Skeletal muscle satellite cell (primary cell): ENCODE data around the gene FCGR3A.
"Not testable (repeated sequence)": the region's sequence is repeated elsewhere in the genome, so short reads cannot be mapped to it uniquely, and the experiment has no call there.

ENCODE experiments used
- H3K27me3 ChIP-seq: 2 replicates; pipeline ENCODE4 v1.7.0; 2013; ENCODE audit warnings: low read length; ENCODE audit not compliant: control insufficient read depth, insufficient read depth
- H3K36me3 ChIP-seq: 2 replicates; pipeline ENCODE4 v1.7.0; 2013; ENCODE audit warnings: mild to moderate bottlenecking, control low read depth, low read length; ENCODE audit not compliant: insufficient read depth
- H3K4me1 ChIP-seq: 2 replicates; pipeline ENCODE4 v1.7.0; 2013; ENCODE audit warnings: low read length; ENCODE audit not compliant: control insufficient read depth, insufficient read depth
- H3K4me2 ChIP-seq: 2 replicates; pipeline ENCODE4 v1.7.0; 2013; ENCODE audit warnings: mild to moderate bottlenecking, low read length
- H3K4me3 ChIP-seq: 2 replicates; pipeline ENCODE4 v1.7.0; 2013; ENCODE audit warnings: low read length
- H3K9ac ChIP-seq: 2 replicates; pipeline ENCODE4 v1.7.0; 2013; ENCODE audit warnings: mild to moderate bottlenecking, low read depth, low read length, moderate library complexity
- H3K9me3 ChIP-seq: replicated peaks from 2 replicates; pipeline ENCODE4 v1.7.0; 2013; ENCODE audit warnings: mild to moderate bottlenecking, control low read depth, low read length

FCGR3A gene

DNA sequence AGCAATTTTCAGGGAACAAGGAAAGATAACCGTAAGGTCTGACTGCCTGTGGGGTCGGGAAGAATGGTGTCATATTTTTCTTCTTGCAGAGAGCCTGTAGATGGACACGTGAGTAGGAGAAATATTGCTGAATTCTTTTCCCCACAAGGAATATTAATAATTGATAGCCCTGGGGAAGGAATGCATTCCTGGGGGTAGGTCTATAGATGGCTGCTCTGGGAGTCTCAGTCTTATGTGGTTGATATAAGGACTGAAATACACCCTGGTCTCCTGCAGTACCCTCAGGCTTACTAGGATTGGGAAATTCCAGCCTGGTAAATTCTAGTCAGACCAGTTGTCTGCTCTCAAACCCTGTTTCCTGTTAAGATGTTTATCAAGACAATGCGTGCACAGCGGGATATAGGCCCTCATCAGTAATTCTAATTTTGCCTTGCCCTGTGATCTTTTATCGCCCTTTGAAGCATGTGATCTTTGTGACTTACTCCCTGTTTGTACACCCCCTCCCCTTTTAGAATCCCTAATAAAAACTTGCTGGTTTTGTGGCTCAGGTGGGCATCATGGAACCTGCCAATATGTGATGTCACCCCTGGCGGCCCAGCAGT lies 12.4 kb downstream of the FCGR3A start:
- H3K9ac ChIP-seq, H3K27me3 ChIP-seq, H3K4me2 ChIP-seq, H3K4me3 ChIP-seq, H3K9me3 ChIP-seq, H3K4me1 ChIP-seq, H3K36me3 ChIP-seq: not testable (repeated sequence)

DNA sequence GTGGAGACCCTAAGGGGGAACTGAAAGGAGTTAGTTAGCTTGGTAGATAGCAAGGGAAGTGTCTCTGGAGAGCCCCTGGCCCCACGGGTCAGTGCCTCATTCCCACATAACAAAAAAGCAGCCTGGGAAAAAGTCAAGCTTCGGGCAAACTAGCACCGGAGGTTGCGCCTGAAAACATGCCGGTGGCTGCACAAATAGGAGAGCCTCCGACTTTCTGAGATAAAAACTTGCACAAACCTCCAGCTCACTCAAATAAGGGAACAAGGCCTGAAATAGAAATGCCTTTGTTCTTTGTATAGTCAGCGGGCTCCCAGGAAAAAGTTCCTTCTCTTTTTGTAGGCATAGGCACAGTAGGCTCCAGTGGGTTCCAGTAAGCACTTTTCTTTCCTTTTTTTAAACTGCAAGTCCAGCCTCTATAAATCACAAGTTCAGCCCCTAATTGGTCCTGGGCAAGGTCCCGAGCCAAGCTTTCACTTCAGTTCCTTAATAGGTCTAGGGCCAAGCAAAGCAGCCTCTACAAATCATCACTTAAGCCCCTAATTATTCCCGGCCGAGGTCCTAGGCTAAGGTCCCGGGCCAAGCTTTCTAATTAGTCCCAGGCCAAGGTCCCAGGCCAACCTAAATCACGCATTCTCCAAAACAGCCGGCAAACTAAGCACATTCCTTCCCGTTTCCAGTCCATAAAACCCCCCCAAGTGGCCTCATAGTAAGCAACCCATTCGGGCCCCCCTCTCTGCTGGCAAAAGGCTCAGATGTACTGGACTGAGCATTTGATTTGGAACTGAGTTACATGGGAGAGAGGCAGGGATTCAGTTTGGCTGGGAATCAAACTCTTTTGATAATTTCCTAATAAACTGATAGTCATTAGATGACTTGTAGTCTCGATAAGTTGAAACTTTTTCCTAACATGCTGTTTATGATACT lies 16.7 kb downstream of the FCGR3A start:
- H3K4me3 ChIP-seq, H3K9ac ChIP-seq, H3K4me1 ChIP-seq, H3K27me3 ChIP-seq, H3K4me2 ChIP-seq, H3K9me3 ChIP-seq, H3K36me3 ChIP-seq: not testable (repeated sequence)

GRCh38 chr1:161531986-161532643 lies 17.5 kb downstream of the FCGR3A start:
- Histone ChIP-seq H3K4me1 (no peaks in the 10 kb centered on the region), H3K27me3 (no peaks in the 10 kb centered on the region), H3K9ac (no peak overlapping the region), H3K4me2 (no peak overlapping the region), H3K36me3 (no peaks in the 10 kb centered on the region), H3K9me3 (no peaks in the 10 kb centered on the region), H3K4me3 (no peak overlapping the region)

GRCh38 chr1:161530671-161531641 lies 18.7 kb downstream of the FCGR3A start:
- Histone ChIP-seq H3K4me2 (peak overlapping the region; percentile 79), H3K9ac (peak overlapping the region; percentile 74), H3K4me3 (peak overlapping the region; percentile 76)
- H3K9me3 ChIP-seq, H3K4me1 ChIP-seq, H3K36me3 ChIP-seq, H3K27me3 ChIP-seq: not testable (repeated sequence)

DNA sequence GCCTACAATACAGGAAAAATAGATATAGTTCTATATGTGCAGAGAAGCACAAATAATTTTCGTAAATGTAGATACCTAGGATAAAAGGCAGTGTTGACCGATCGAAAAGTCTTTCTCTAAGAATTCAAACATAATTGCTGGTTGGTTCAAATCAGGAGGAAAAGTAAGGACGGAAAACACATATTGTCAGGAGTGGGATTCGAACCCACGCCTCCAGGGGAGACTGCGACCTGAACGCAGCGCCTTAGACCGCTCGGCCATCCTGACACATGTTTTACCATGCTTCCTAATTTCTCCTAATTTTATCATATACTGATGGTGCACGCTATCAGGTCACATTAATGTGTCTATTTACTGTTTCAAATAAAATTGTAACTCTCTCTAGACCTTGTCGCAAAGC lies 19.5 kb downstream of the FCGR3A start:
- H3K9me3 ChIP-seq, H3K27me3 ChIP-seq, H3K36me3 ChIP-seq, H3K4me1 ChIP-seq: not testable (repeated sequence)
- peak overlapping the region; percentile 79 for H3K4me2 ChIP-seq
- peak overlapping the region; percentile 74 for H3K9ac ChIP-seq
- peak overlapping the region; percentile 76 for H3K4me3 ChIP-seq

- Histone ChIP-seq H3K4me3 (peak overlapping the region; percentile 51), H3K4me2 (peak overlapping the region; percentile 73)
- not testable (repeated sequence) for H3K9ac ChIP-seq, H3K4me1 ChIP-seq, H3K36me3 ChIP-seq, H3K9me3 ChIP-seq, H3K27me3 ChIP-seq
These were observed 20.0 kb downstream of the FCGR3A start for GRCh38 chr1:161529463-161530104.

DNA sequence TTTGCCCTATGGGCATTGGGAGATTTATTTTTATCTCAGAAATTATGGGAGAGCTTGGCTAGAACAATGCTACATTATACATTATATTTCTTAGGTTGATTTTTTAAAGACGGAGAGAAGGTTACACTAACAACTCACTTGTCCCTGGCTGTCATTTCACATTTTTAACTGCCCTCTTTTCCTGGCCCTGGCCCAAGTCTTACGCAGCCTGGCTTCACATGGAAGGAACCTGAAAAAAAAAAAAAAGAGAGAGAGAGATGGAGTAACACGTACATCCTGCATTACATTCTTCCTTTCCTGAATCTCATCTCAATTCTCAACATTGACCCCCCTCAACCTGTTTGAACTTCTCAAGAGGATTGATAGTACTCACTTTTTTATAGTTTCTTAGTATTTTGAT lies 21.1 kb downstream of the FCGR3A start:
- not testable (repeated sequence) for H3K9ac ChIP-seq, H3K27me3 ChIP-seq, H3K4me2 ChIP-seq, H3K4me1 ChIP-seq, H3K9me3 ChIP-seq, H3K4me3 ChIP-seq, H3K36me3 ChIP-seq

- H3K9me3 ChIP-seq, H3K9ac ChIP-seq, H3K27me3 ChIP-seq, H3K36me3 ChIP-seq, H3K4me2 ChIP-seq, H3K4me3 ChIP-seq, H3K4me1 ChIP-seq: not testable (repeated sequence)
These were observed 23.7 kb downstream of the FCGR3A start for GRCh38 chr1:161525918-161526317.

DNA sequence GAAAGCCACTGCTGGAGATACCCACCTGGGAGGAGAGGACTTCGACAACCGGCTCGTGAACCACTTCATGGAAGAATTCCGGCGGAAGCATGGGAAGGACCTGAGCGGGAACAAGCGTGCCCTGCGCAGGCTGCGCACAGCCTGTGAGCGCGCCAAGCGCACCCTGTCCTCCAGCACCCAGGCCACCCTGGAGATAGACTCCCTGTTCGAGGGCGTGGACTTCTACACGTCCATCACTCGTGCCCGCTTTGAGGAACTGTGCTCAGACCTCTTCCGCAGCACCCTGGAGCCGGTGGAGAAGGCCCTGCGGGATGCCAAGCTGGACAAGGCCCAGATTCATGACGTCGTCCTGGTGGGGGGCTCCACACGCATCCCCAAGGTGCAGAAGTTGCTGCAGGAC lies 24.3 kb downstream of the FCGR3A start:
- peak overlapping the region; percentile 75 for H3K4me2 ChIP-seq
- H3K4me1 ChIP-seq, H3K4me3 ChIP-seq, H3K9ac ChIP-seq, H3K9me3 ChIP-seq, H3K27me3 ChIP-seq, H3K36me3 ChIP-seq: not testable (repeated sequence)

DNA sequence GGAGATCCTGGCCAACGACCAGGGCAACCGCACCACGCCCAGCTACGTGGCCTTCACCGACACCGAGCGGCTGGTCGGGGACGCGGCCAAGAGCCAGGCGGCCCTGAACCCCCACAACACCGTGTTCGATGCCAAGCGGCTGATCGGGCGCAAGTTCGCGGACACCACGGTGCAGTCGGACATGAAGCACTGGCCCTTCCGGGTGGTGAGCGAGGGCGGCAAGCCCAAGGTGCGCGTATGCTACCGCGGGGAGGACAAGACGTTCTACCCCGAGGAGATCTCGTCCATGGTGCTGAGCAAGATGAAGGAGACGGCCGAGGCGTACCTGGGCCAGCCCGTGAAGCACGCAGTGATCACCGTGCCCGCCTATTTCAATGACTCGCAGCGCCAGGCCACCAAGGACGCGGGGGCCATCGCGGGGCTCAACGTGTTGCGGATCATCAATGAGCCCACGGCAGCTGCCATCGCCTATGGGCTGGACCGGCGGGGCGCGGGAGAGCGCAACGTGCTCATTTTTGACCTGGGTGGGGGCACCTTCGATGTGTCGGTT lies 24.8 kb downstream of the FCGR3A start:
- not testable (repeated sequence) for H3K4me1 ChIP-seq, H3K27me3 ChIP-seq, H3K9ac ChIP-seq, H3K36me3 ChIP-seq, H3K9me3 ChIP-seq
- peak overlapping the region; percentile 57 for H3K4me3 ChIP-seq
- H3K4me2 ChIP-seq = peak overlapping the region; percentile 75
